ENCODE results near the gene RPRD1B.

DNA sequence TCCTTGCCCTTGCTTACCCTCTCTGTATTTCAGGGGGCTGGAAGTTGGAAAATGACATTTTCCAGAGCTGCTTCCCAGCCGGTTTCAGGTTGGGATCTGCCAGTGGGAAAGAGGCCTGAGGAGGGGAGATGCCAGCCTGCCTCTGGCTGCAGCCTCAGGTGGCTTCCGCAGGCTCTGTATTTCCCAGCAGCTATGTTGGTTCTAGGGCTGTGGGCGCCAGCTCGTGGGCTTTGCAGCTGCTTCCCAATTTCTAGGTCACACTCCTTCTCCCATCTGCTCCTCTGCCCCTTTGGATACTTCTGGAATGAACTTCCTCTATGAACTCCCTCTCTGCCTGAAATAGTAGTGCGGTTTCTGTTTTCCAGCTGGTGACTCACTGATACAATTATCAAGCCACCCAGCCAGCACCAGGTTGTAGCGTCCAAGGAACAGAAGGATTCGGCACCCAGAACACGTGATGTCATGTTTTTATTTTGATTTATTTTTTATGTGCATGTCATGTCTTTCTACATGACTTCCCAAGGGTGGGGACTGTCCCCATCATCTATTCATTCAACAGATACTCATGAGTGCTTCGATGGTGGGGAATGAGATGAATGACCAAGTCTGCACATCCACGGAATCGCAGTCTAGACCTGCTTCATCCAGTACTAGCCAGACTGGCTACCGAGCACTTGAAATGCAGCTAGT lies 93.5 kb downstream of the RPRD1B start:
- TF ChIP-seq POLR2A (IDR thresholded peaks at IDR 0.05; ENCODE audit: low read depth, low read length) (no peak), POLR2AphosphoS5 (IDR thresholded peaks at IDR 0.05; ENCODE audit: low read depth, low read length) (no peak), TAF1 (IDR thresholded peaks at IDR 0.05; ENCODE audit: low read depth, low read length) (no peak), SPI1 (IDR thresholded peaks at IDR 0.05; ENCODE audit: low read depth, low read length) (no peak)
